GM12891 (cell line): ENCODE data around the gene ATP1A2.

Experiments
- PAX5 ChIP-seq: IDR thresholded peaks from 2 replicates; pipeline ENCODE4 v1.6.1; 2011; ENCODE audit warnings: low read length, moderate library complexity, mild to moderate bottlenecking; ENCODE audit not compliant: insufficient read depth, severe bottlenecking
- POLR2A ChIP-seq: IDR thresholded peaks from 2 replicates; pipeline ENCODE4 v1.6.1; 2011; ENCODE audit warnings: low read depth, low read length, control low read depth
- POLR2AphosphoS5 ChIP-seq: IDR thresholded peaks from 2 replicates; pipeline ENCODE4 v1.6.1; 2011; ENCODE audit warnings: low read depth, low read length, control low read depth
- SPI1 ChIP-seq: IDR thresholded peaks from 2 replicates; pipeline ENCODE4 v1.6.1; 2011; ENCODE audit warnings: low read depth, low read length, control low read depth
- TAF1 ChIP-seq: IDR thresholded peaks from 2 replicates; pipeline ENCODE4 v1.6.1; 2011; ENCODE audit warnings: low read depth, low read length, control low read depth

DNA sequence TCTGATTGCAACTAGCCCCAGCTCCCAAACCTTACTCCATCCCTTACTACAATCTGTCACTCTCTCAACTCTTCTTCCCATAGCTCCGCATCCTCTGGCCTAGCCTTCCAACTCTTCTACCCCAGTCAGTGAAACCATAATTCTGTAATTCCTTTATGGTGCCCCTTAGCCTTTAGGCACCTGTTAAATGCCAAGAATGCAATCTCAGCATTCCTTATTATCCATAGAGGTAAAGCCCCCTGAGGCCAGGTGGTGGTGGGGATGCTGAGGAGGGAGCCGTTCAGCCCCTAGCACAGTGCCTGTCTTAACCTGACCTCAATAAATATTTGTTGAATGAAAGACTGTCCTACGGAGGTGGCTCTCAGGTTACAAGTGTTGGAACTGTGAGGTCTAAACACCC is 14.0 kb downstream of the ATP1A2 start:
- TF ChIP-seq POLR2AphosphoS5, result no peak
- TF ChIP-seq SPI1, result no peak
- TF ChIP-seq POLR2A, result no peak
- no peak for TF ChIP-seq PAX5
- TF ChIP-seq TAF1, result no peak
